GM19351 (cell line): ENCODE results near the gene ZNRF4.

Experiments used
- ATAC-seq: cut with Tn5 transposase; IDR thresholded peaks from one replicate; pipeline ENCODE4 v1.9.1; 2021; ENCODE audit warnings: mild to moderate bottlenecking, moderate library complexity; ENCODE audit not compliant: unreplicated experiment

Gene ZNRF4

GRCh38 chr19:5498830-5499550, 43.8 kb downstream of the ZNRF4 start:
- ATAC-seq, result no peak

GRCh38 chr19:5501907-5502306, 46.7 kb downstream of the ZNRF4 start:
- ATAC-seq, result no peak

- ATAC-seq, result no peak
Measured at GRCh38 chr19:5503598-5503997, 48.4 kb downstream of the ZNRF4 start.

- no peak for ATAC-seq
Measured at GRCh38 chr19:5504114-5504513, 48.9 kb downstream of the ZNRF4 start.
